HG03060 (cell line): ENCODE measurements around the gene STRADA.

ENCODE experiments used
- ATAC-seq: cut with Tn5 transposase; IDR thresholded peaks from one replicate; pipeline ENCODE4 v1.9.1; 2021; ENCODE audit warnings: low read depth, moderate number of reproducible peaks; ENCODE audit not compliant: unreplicated experiment

The STRADA gene

GRCh38 chr17:63688396-63689020 is 53.1 kb downstream of the STRADA start:
- ATAC-seq = no peak

GRCh38 chr17:63686138-63686685 is 55.4 kb downstream of the STRADA start:
- no peak for ATAC-seq

- ATAC-seq = no peak
Observed at GRCh38 chr17:63685578-63685977, 56.0 kb downstream of the STRADA start.

- no peak for ATAC-seq
Observed at GRCh38 chr17:63685041-63685440, 56.6 kb downstream of the STRADA start.

- no peak for ATAC-seq
Observed at GRCh38 chr17:63682981-63683380, 58.6 kb downstream of the STRADA start.

- no peak for ATAC-seq
Observed at GRCh38 chr17:63682441-63682840, 59.2 kb downstream of the STRADA start.

GRCh38 chr17:63681530-63681929 is 60.1 kb downstream of the STRADA start:
- ATAC-seq = no peak

- ATAC-seq = no peak
Observed at GRCh38 chr17:63680700-63681099, 60.9 kb downstream of the STRADA start.

GRCh38 chr17:63679214-63679613 is 62.4 kb downstream of the STRADA start:
- no peak for ATAC-seq

- ATAC-seq = no peak
Observed at GRCh38 chr17:63676584-63676983, 65.0 kb downstream of the STRADA start.

GRCh38 chr17:63675607-63676546 is 65.7 kb downstream of the STRADA start:
- no peak for ATAC-seq

- ATAC-seq = no peak
Observed at GRCh38 chr17:63675231-63675606, 66.4 kb downstream of the STRADA start.

GRCh38 chr17:63672856-63673255 is 68.7 kb downstream of the STRADA start:
- ATAC-seq = no peak

GRCh38 chr17:63665527-63666214 is 75.9 kb downstream of the STRADA start:
- no peak for ATAC-seq

- no peak for ATAC-seq
Observed at GRCh38 chr17:63659850-63660249, 81.7 kb downstream of the STRADA start.

- ATAC-seq = no peak
Observed at GRCh38 chr17:63658366-63658765, 83.2 kb downstream of the STRADA start.

GRCh38 chr17:63657786-63658185 is 83.8 kb downstream of the STRADA start:
- no peak for ATAC-seq

GRCh38 chr17:63653050-63653449 is 88.5 kb downstream of the STRADA start:
- no peak for ATAC-seq
